GM21825 (cell line): ENCODE measurements around the gene TRNT1.

Source experiments
- ATAC-seq: cut with Tn5 transposase; IDR thresholded peaks from one replicate; pipeline ENCODE4 v1.9.1; 2021; ENCODE audit warnings: mild to moderate bottlenecking, moderate library complexity; ENCODE audit not compliant: unreplicated experiment

Gene TRNT1

GRCh38 chr3:3126477-3127431 lies at the start of gene TRNT1:
TRNT1 (plus strand) TSS chr3:3126940; CDS start chr3:3129041, 2,101 bp downstream.
- peak; percentile 99 for ATAC-seq

- no peak for ATAC-seq
Observed at GRCh38 chr3:3080309-3080708, 46.4 kb upstream of the TRNT1 start.

- peak; percentile 55 for ATAC-seq
Observed at GRCh38 chr3:3081381-3082233, 45.1 kb upstream of the TRNT1 start.

GRCh38 chr3:3082234-3082924 lies 44.4 kb upstream of the TRNT1 start:
- ATAC-seq: peak; percentile 78

GRCh38 chr3:3084890-3085289 lies 41.9 kb upstream of the TRNT1 start:
- ATAC-seq: no peak

GRCh38 chr3:3085782-3086181 lies 41.0 kb upstream of the TRNT1 start:
- ATAC-seq: no peak

- no peak for ATAC-seq
Observed at GRCh38 chr3:3086239-3086638, 40.5 kb upstream of the TRNT1 start.

GRCh38 chr3:3087279-3087678 lies 39.5 kb upstream of the TRNT1 start:
- no peak for ATAC-seq

GRCh38 chr3:3087716-3088465 lies 38.8 kb upstream of the TRNT1 start:
- ATAC-seq: no peak

- peak; percentile 99 for ATAC-seq
Observed at GRCh38 chr3:3089017-3089416, 37.7 kb upstream of the TRNT1 start.

- ATAC-seq: no peak
Observed at GRCh38 chr3:3097958-3098357, 28.8 kb upstream of the TRNT1 start.

- no peak for ATAC-seq
Observed at GRCh38 chr3:3101660-3102458, 24.9 kb upstream of the TRNT1 start.

GRCh38 chr3:3102751-3103150 lies 24.0 kb upstream of the TRNT1 start:
- no peak for ATAC-seq

GRCh38 chr3:3105246-3105645 lies 21.5 kb upstream of the TRNT1 start:
- ATAC-seq: no peak

- no peak for ATAC-seq
Observed at GRCh38 chr3:3105815-3106214, 20.9 kb upstream of the TRNT1 start.

- ATAC-seq: no peak
Observed at GRCh38 chr3:3107181-3107580, 19.6 kb upstream of the TRNT1 start.

- no peak for ATAC-seq
Observed at GRCh38 chr3:3107858-3108257, 18.9 kb upstream of the TRNT1 start.

GRCh38 chr3:3109407-3110298 lies 17.1 kb upstream of the TRNT1 start:
- peak; percentile 52 for ATAC-seq

- ATAC-seq: peak; percentile 60
Observed at GRCh38 chr3:3110299-3110630, 16.5 kb upstream of the TRNT1 start, which contains the start of gene IL5RA. IL5RA (minus strand) TSS chr3:3110374; CDS start chr3:3104984, 5,390 bp downstream.
